Posterior vena cava (tissue), 2 donors: ENCODE measurements around the gene SDHAF1. TPM values are rescaled to one million over a fixed set of nuclear protein-coding genes. Genes with fewer than 3 reads are reported as not detected.

Experiments
- total RNA-seq, 2 donors: library from RNA; stranded (reverse); fragmentation: NEBNext Ultra II Directional; extraction: Animal tissue kit (Norgen Biotek cat#: 25700); gene quantifications; one replicate each; pipeline ENCODE4 v1.2.1, GENCODE V29; 2021
- donor health status: DM: yes; HTN: yes; CAD: no.
- donor health status: DM: yes; HTN: yes; CAD: no.

The SDHAF1 gene
- total RNA-seq, 2 donors from 2014 or later, result 11.2 to 13.3 TPM

Other genes starting within 250 kb of the SDHAF1 start
- gene U2AF1L4, start 249.8 kb upstream of the SDHAF1 start, total RNA-seq, result 10 to 100 TPM; 13.8 to 18.7 TPM
- 10 to 100 TPM; 33.6 to 37.3 TPM for gene PSENEN, start 249.5 kb upstream of the SDHAF1 start, total RNA-seq
- gene LIN37, start 246.6 kb upstream of the SDHAF1 start, total RNA-seq, result 1 to 10 TPM; 8.3 to 9.4 TPM
- 100 to 1,000 TPM; 290 to 412 TPM for gene HSPB6, start 238.2 kb upstream of the SDHAF1 start, total RNA-seq
- 10 to 100 TPM; 18.4 to 19.3 TPM for gene PROSER3, start 237.0 kb upstream of the SDHAF1 start, total RNA-seq
- gene ARHGAP33, start 219.6 kb upstream of the SDHAF1 start, total RNA-seq, result 1 to 10 TPM; 6.2 to 9.6 TPM
- gene PRODH2, start 182.3 kb upstream of the SDHAF1 start, total RNA-seq, result not detected
- gene NPHS1, start 142.7 kb upstream of the SDHAF1 start, total RNA-seq, result not detected
- gene KIRREL2, start 138.3 kb upstream of the SDHAF1 start, total RNA-seq, result not detected
- gene APLP1, start 126.6 kb upstream of the SDHAF1 start, total RNA-seq, result 1 to 10 TPM; 3.9 to 7.3 TPM
- 10 to 100 TPM in 1 of 2 donors, 1 to 10 TPM in 1; 7.9 to 10.3 TPM for gene NFKBID, start 94.6 kb upstream of the SDHAF1 start, total RNA-seq
- gene HCST, start 92.7 kb upstream of the SDHAF1 start, total RNA-seq, result 10 to 100 TPM; 12.4 to 13.4 TPM
- 10 to 100 TPM; 58.8 to 96.5 TPM for gene TYROBP, start 86.9 kb upstream of the SDHAF1 start, total RNA-seq
- gene LRFN3, start 58.8 kb upstream of the SDHAF1 start, total RNA-seq, result 10 to 100 TPM; 13.3 to 14.2 TPM
- under 1 TPM; 0.24 to 0.93 TPM for gene SYNE4, start 13.6 kb downstream of the SDHAF1 start, total RNA-seq
- 10 to 100 TPM; 10.8 to 14.4 TPM for gene ALKBH6, start 19.0 kb downstream of the SDHAF1 start, total RNA-seq
- gene CLIP3, start 37.7 kb downstream of the SDHAF1 start, total RNA-seq, result 10 to 100 TPM; 30.4 to 32.0 TPM
- 1 to 10 TPM; 2.9 to 3.7 TPM for gene THAP8, start 59.1 kb downstream of the SDHAF1 start, total RNA-seq
- gene WDR62, start 59.7 kb downstream of the SDHAF1 start, total RNA-seq, result under 1 TPM; 0.37 to 0.71 TPM
- not detected for gene OVOL3, start 116.0 kb downstream of the SDHAF1 start, total RNA-seq
- gene POLR2I, start 119.7 kb downstream of the SDHAF1 start, total RNA-seq, result 10 to 100 TPM; 43.9 to 47.6 TPM
- 100 to 1,000 TPM; 133 to 141 TPM for gene TBCB, start 120.3 kb downstream of the SDHAF1 start, total RNA-seq
- 100 to 1,000 TPM; 586 to 597 TPM for gene CAPNS1, start 144.9 kb downstream of the SDHAF1 start, total RNA-seq
- 100 to 1,000 TPM; 232 to 242 TPM for gene COX7A1, start 157.3 kb downstream of the SDHAF1 start, total RNA-seq
- gene ZNF565, start 219.5 kb downstream of the SDHAF1 start, total RNA-seq, result 1 to 10 TPM; 5.2 to 5.3 TPM
- 10 to 100 TPM; 40.2 to 41.7 TPM for gene ZNF146, start 219.9 kb downstream of the SDHAF1 start, total RNA-seq